Vagina (tissue), 2 donors: Measurements from ENCODE around the gene C16orf92.
"Not testable (repeated sequence)": the region's sequence is repeated elsewhere in the genome, so short reads cannot be mapped to it uniquely, and the experiment has no call there.

Experiments used
- POLR2AphosphoS5 ChIP-seq, 2 donors: sonication (generic); formaldehyde crosslinking; IDR thresholded peaks; one replicate each; pipeline ENCODE4 v1.9.0; 2017; ENCODE audit warnings: antibody characterized with exemption in 2 of 2, mild to moderate bottlenecking in 2 of 2, low read depth in 1 of 2; ENCODE audit not compliant: insufficient read depth in 1 of 2
- TF ChIP-seq, protein P1 (sequence below), 3 experiments: fragments of 450-650 bp in 2 of 3; fragments of 200-600 bp in 1 of 3; sonication (generic) in 1 of 3; IDR thresholded peaks; one replicate each; pipeline ENCODE4 v1.5.1; 2017 to 2019; ENCODE audit warnings: antibody characterized with exemption in 3 of 3, mild to moderate bottlenecking in 2 of 3, moderate library complexity in 2 of 3

DNA sequence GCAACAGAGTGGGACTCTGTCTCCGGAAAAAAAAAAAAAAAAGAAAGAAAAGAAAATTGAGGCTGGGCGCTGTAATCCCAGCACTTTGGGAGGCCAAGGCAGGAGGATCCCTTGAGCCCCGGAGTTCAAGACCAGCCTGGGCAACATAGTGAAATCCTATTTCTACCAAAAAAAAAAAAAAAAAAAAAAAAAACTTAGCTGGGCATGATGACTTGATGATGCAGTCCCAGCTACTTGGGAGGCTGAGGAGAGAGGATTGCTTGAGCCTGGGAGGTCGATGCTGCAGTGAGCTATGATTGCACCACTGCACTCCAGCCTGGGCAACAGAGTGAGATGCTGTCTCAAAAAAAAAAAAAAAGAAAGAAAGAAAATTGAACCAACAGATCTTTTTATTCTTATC, 5.1 kb upstream of the C16orf92 start:
- TF ChIP-seq, protein P1, sequence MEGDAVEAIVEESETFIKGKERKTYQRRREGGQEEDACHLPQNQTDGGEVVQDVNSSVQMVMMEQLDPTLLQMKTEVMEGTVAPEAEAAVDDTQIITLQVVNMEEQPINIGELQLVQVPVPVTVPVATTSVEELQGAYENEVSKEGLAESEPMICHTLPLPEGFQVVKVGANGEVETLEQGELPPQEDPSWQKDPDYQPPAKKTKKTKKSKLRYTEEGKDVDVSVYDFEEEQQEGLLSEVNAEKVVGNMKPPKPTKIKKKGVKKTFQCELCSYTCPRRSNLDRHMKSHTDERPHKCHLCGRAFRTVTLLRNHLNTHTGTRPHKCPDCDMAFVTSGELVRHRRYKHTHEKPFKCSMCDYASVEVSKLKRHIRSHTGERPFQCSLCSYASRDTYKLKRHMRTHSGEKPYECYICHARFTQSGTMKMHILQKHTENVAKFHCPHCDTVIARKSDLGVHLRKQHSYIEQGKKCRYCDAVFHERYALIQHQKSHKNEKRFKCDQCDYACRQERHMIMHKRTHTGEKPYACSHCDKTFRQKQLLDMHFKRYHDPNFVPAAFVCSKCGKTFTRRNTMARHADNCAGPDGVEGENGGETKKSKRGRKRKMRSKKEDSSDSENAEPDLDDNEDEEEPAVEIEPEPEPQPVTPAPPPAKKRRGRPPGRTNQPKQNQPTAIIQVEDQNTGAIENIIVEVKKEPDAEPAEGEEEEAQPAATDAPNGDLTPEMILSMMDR (IDR thresholded peaks at IDR 0.05): not testable (repeated sequence)
- TF ChIP-seq POLR2AphosphoS5 (IDR thresholded peaks at IDR 0.05; ENCODE audit: insufficient read depth in 1 of 2, low read depth in 1 of 2): not testable (repeated sequence)
